Adrenal gland (tissue), 5 donors: ENCODE results near the gene SOX4.

Experiments used
- CTCF ChIP-seq, 6 experiments: fragments of 450-650 bp in 4 of 6; fragments of 200-600 bp in 2 of 6; sonication (generic) in 1 of 6; IDR thresholded peaks; 1 replicate in 5 of 6; 2 replicates in 1 of 6; pipeline versions ENCODE4 v1.5.1 to v1.8.0; 2016 to 2021; ENCODE audit warnings: antibody characterized with exemption in 6 of 6, mild to moderate bottlenecking in 2 of 6, moderate library complexity in 1 of 6
- POLR2A ChIP-seq, 2 donors: fragments of 450-650 bp; IDR thresholded peaks; one replicate each; pipeline ENCODE4 v1.6.1; 2017; ENCODE audit warnings: antibody characterized with exemption in 2 of 2, mild to moderate bottlenecking in 2 of 2, moderate library complexity in 1 of 2
- donor health status: DM: no; HTN: no; CAD: no.

- TF ChIP-seq CTCF (IDR thresholded peaks at IDR 0.05) (no peak), POLR2A (IDR thresholded peaks at IDR 0.05) (no peak)
Observed at GRCh38 chr6:21596145-21596948, 2.8 kb downstream of the SOX4 start.
